Measurements from ENCODE around the gene AMBRA1.
A peak's percentile ranks its signal among the peaks of the same experiment; 100 is the strongest.

Gene AMBRA1

GRCh38 chr11:46514370-46514769 is 79.5 kb downstream of the AMBRA1 start:
- no peaks in the 10 kb centered on the region for H3K27me3 ChIP-seq (ENCODE audit: control insufficient read depth, insufficient read depth, low read length)
- peaks cover under 1% of the 10 kb centered on the region for H3K79me2 ChIP-seq
- H3K9me3 ChIP-seq (ENCODE audit: control insufficient read depth, low read length) = no peaks in the 10 kb centered on the region
- peak overlapping the region; percentile 42 for H3K27ac ChIP-seq
- TF ChIP-seq CTCF (IDR thresholded peaks at IDR 0.05) = no peak
- H3K9ac ChIP-seq = no peak overlapping the region
- no peak overlapping the region for H3K4me3 ChIP-seq (ENCODE audit: low read depth, low read length)
- no peak overlapping the region for H3K4me2 ChIP-seq (ENCODE audit: low read length)
- no peaks in the 10 kb centered on the region for H3K36me3 ChIP-seq (ENCODE audit: control insufficient read depth, insufficient read depth, low read length)
- H2AFZ ChIP-seq = no peak overlapping the region
- H3K4me1 ChIP-seq = peaks cover 5% of the 10 kb centered on the region

GRCh38 chr11:46513934-46514342 is 79.9 kb downstream of the AMBRA1 start:
- H3K4me1 ChIP-seq = peaks cover 5% of the 10 kb centered on the region
- H3K4me2 ChIP-seq (ENCODE audit: low read length) = no peak overlapping the region
- no peaks in the 10 kb centered on the region for H3K9me3 ChIP-seq (ENCODE audit: control insufficient read depth, low read length)
- TF ChIP-seq CTCF (IDR thresholded peaks at IDR 0.05) = no peak
- H3K27ac ChIP-seq = peak overlapping the region; percentile 42
- H3K79me2 ChIP-seq = no peaks in the 10 kb centered on the region
- no peak overlapping the region for H2AFZ ChIP-seq
- no peaks in the 10 kb centered on the region for H3K36me3 ChIP-seq (ENCODE audit: control insufficient read depth, insufficient read depth, low read length)
- H3K4me3 ChIP-seq (ENCODE audit: low read depth, low read length) = no peak overlapping the region
- no peak overlapping the region for H3K9ac ChIP-seq
- H3K27me3 ChIP-seq (ENCODE audit: control insufficient read depth, insufficient read depth, low read length) = no peaks in the 10 kb centered on the region

GRCh38 chr11:46512261-46512881 is 81.5 kb downstream of the AMBRA1 start:
- no peaks in the 10 kb centered on the region for H3K27me3 ChIP-seq (ENCODE audit: control insufficient read depth, insufficient read depth, low read length)
- H3K27ac ChIP-seq = no peak overlapping the region
- H3K79me2 ChIP-seq = no peaks in the 10 kb centered on the region
- no peak overlapping the region for H3K9ac ChIP-seq
- TF ChIP-seq CTCF (IDR thresholded peaks at IDR 0.05) = no peak
- H3K36me3 ChIP-seq (ENCODE audit: control insufficient read depth, insufficient read depth, low read length) = no peaks in the 10 kb centered on the region
- H3K4me1 ChIP-seq = peaks cover 8% of the 10 kb centered on the region
- no peak overlapping the region for H3K4me3 ChIP-seq (ENCODE audit: low read depth, low read length)
- H2AFZ ChIP-seq = no peak overlapping the region
- H3K4me2 ChIP-seq (ENCODE audit: low read length) = no peak overlapping the region
- no peaks in the 10 kb centered on the region for H3K9me3 ChIP-seq (ENCODE audit: control insufficient read depth, low read length)

GRCh38 chr11:46511342-46511741 is 82.5 kb downstream of the AMBRA1 start:
- Histone ChIP-seq H3K4me1 (peaks cover 8% of the 10 kb centered on the region), H3K4me3 (ENCODE audit: low read depth, low read length) (no peak overlapping the region), H2AFZ (no peak overlapping the region), H3K4me2 (ENCODE audit: low read length) (no peak overlapping the region), H3K79me2 (no peaks in the 10 kb centered on the region), H3K9me3 (ENCODE audit: control insufficient read depth, low read length) (no peaks in the 10 kb centered on the region), H3K27me3 (ENCODE audit: control insufficient read depth, insufficient read depth, low read length) (no peaks in the 10 kb centered on the region), H3K27ac (no peak overlapping the region), H3K9ac (no peak overlapping the region), H3K36me3 (ENCODE audit: control insufficient read depth, insufficient read depth, low read length) (no peaks in the 10 kb centered on the region)
- TF ChIP-seq CTCF (IDR thresholded peaks at IDR 0.05) = no peak

- no peak overlapping the region for H3K9ac ChIP-seq
- no peak overlapping the region for H2AFZ ChIP-seq
- TF ChIP-seq CTCF (IDR thresholded peaks at IDR 0.05) = no peak
- H3K27ac ChIP-seq = peak overlapping the region; percentile 72
- no peaks in the 10 kb centered on the region for H3K27me3 ChIP-seq (ENCODE audit: control insufficient read depth, insufficient read depth, low read length)
- no peaks in the 10 kb centered on the region for H3K79me2 ChIP-seq
- no peaks in the 10 kb centered on the region for H3K9me3 ChIP-seq (ENCODE audit: control insufficient read depth, low read length)
- H3K36me3 ChIP-seq (ENCODE audit: control insufficient read depth, insufficient read depth, low read length) = no peaks in the 10 kb centered on the region
- H3K4me1 ChIP-seq = peaks cover 3% of the 10 kb centered on the region
- H3K4me3 ChIP-seq (ENCODE audit: low read depth, low read length) = no peak overlapping the region
- no peak overlapping the region for H3K4me2 ChIP-seq (ENCODE audit: low read length)
Measured at GRCh38 chr11:46508360-46508759, 85.5 kb downstream of the AMBRA1 start.
